ENCODE data around the gene SOX3. TPM values are rescaled to one million over a fixed set of nuclear protein-coding genes. Genes with fewer than 3 reads are reported as not detected.

The SOX3 gene
- total RNA-seq: not detected

- no peak for DNase-seq
Observed at GRCh38 chrX:140504371-140505324, at the start of gene SOX3. Gene SOX3, minus strand, starts transcription at chrX:140505069. Its CDS starts 9 bp downstream, at chrX:140505060.

- no peak for DNase-seq
Observed at GRCh38 chrX:140548985-140549384, 44.1 kb upstream of the SOX3 start.

GRCh38 chrX:140526171-140526570, 21.3 kb upstream of the SOX3 start:
- DNase-seq: no peak

GRCh38 chrX:140525448-140525847, 20.6 kb upstream of the SOX3 start:
- no peak for DNase-seq

GRCh38 chrX:140524556-140524955, 19.7 kb upstream of the SOX3 start:
- no peak for DNase-seq

GRCh38 chrX:140521393-140521792, 16.5 kb upstream of the SOX3 start:
- no peak for DNase-seq

GRCh38 chrX:140514554-140514953, 9.7 kb upstream of the SOX3 start:
- DNase-seq: no peak

- no peak for DNase-seq
Observed at GRCh38 chrX:140510895-140511295, 6.0 kb upstream of the SOX3 start.

GRCh38 chrX:140510306-140510676, 5.4 kb upstream of the SOX3 start:
- no peak for DNase-seq

GRCh38 chrX:140509468-140510305, 4.8 kb upstream of the SOX3 start:
- no peak for DNase-seq

GRCh38 chrX:140508958-140509357, 4.1 kb upstream of the SOX3 start:
- DNase-seq: no peak

GRCh38 chrX:140507982-140508305, 3.1 kb upstream of the SOX3 start:
- no peak for DNase-seq

GRCh38 chrX:140507223-140507981, 2.5 kb upstream of the SOX3 start:
- no peak for DNase-seq

GRCh38 chrX:140505421-140506337, 810 bp upstream of the SOX3 start:
- no peak for DNase-seq

GRCh38 chrX:140503714-140504351, 1.0 kb downstream of the SOX3 start:
- DNase-seq: no peak

GRCh38 chrX:140503238-140503601, 1.6 kb downstream of the SOX3 start:
- DNase-seq: no peak

GRCh38 chrX:140502491-140503237, 2.2 kb downstream of the SOX3 start:
- DNase-seq: no peak

- DNase-seq: no peak
Observed at GRCh38 chrX:140501940-140502468, 2.9 kb downstream of the SOX3 start.

GRCh38 chrX:140501321-140501720, 3.5 kb downstream of the SOX3 start:
- DNase-seq: no peak

- DNase-seq: no peak
Observed at GRCh38 chrX:140500441-140500840, 4.4 kb downstream of the SOX3 start.

- no peak for DNase-seq
Observed at GRCh38 chrX:140495739-140496138, 9.1 kb downstream of the SOX3 start.
